ENCODE data around the gene MIA3.

The MIA3 gene

GRCh38 chr1:222680080-222680479 is 62.2 kb downstream of the MIA3 start:
- in situ Hi-C loops (cut with MboI; ENCODE audit: low pct_unique_long_range_greater_than_20kb, low sequenced_read_pairs, unreplicated experiment), result no loop called here
- no peak for TF ChIP-seq CTCF (IDR thresholded peaks at IDR 0.05; ENCODE audit: extremely low read depth, insufficient read depth, missing control alignments)
- no peak for DNase-seq (ENCODE audit: low spot score)

- in situ Hi-C loops (cut with MboI; ENCODE audit: low pct_unique_long_range_greater_than_20kb, low sequenced_read_pairs, unreplicated experiment), result no loop called here
- no peak for TF ChIP-seq CTCF (IDR thresholded peaks at IDR 0.05; ENCODE audit: extremely low read depth, insufficient read depth, missing control alignments)
- DNase-seq (ENCODE audit: low spot score), result no peak
These were observed 73.1 kb downstream of the MIA3 start for GRCh38 chr1:222691016-222691415.

GRCh38 chr1:222694927-222695326 is 77.0 kb downstream of the MIA3 start:
- no peak for TF ChIP-seq CTCF (IDR thresholded peaks at IDR 0.05; ENCODE audit: extremely low read depth, insufficient read depth, missing control alignments)
- in situ Hi-C loops (cut with MboI; ENCODE audit: low pct_unique_long_range_greater_than_20kb, low sequenced_read_pairs, unreplicated experiment), result no loop called here
- DNase-seq (ENCODE audit: low spot score), result peak; percentile 24

GRCh38 chr1:222696741-222697140 is 78.8 kb downstream of the MIA3 start:
- in situ Hi-C loops (cut with MboI; ENCODE audit: low pct_unique_long_range_greater_than_20kb, low sequenced_read_pairs, unreplicated experiment), result no loop called here
- no peak for TF ChIP-seq CTCF (IDR thresholded peaks at IDR 0.05; ENCODE audit: extremely low read depth, insufficient read depth, missing control alignments)
- DNase-seq (ENCODE audit: low spot score), result no peak

- no peak for DNase-seq (ENCODE audit: low spot score)
- TF ChIP-seq CTCF (IDR thresholded peaks at IDR 0.05; ENCODE audit: extremely low read depth, insufficient read depth, missing control alignments), result no peak
- in situ Hi-C loops (cut with MboI; ENCODE audit: low pct_unique_long_range_greater_than_20kb, low sequenced_read_pairs, unreplicated experiment), result no loop called here
These were observed 79.3 kb downstream of the MIA3 start for GRCh38 chr1:222697203-222697602.

GRCh38 chr1:222697826-222698225 is 79.9 kb downstream of the MIA3 start:
- in situ Hi-C loops (cut with MboI; ENCODE audit: low pct_unique_long_range_greater_than_20kb, low sequenced_read_pairs, unreplicated experiment), result no loop called here
- DNase-seq (ENCODE audit: low spot score), result no peak
- no peak for TF ChIP-seq CTCF (IDR thresholded peaks at IDR 0.05; ENCODE audit: extremely low read depth, insufficient read depth, missing control alignments)

- in situ Hi-C loops (cut with MboI; ENCODE audit: low pct_unique_long_range_greater_than_20kb, low sequenced_read_pairs, unreplicated experiment), result no loop called here
- no peak for TF ChIP-seq CTCF (IDR thresholded peaks at IDR 0.05; ENCODE audit: extremely low read depth, insufficient read depth, missing control alignments)
These were observed 84.3 kb downstream of the MIA3 start for GRCh38 chr1:222702210-222702609.

More at GRCh38 chr1:222702210-222702609, 84.3 kb downstream of the MIA3 start:
- DNase-seq (ENCODE audit: low spot score), result no peak
